ENCODE results near the gene TMEM205. TPM values are rescaled to one million over a fixed set of nuclear protein-coding genes. Genes with fewer than 3 reads are reported as not detected.
A peak's percentile ranks its signal among the peaks of the same experiment; 100 is the strongest.

The TMEM205 gene
- 100 to 1,000 TPM; 165 to 262 (median 210) TPM for total RNA-seq

DNA sequence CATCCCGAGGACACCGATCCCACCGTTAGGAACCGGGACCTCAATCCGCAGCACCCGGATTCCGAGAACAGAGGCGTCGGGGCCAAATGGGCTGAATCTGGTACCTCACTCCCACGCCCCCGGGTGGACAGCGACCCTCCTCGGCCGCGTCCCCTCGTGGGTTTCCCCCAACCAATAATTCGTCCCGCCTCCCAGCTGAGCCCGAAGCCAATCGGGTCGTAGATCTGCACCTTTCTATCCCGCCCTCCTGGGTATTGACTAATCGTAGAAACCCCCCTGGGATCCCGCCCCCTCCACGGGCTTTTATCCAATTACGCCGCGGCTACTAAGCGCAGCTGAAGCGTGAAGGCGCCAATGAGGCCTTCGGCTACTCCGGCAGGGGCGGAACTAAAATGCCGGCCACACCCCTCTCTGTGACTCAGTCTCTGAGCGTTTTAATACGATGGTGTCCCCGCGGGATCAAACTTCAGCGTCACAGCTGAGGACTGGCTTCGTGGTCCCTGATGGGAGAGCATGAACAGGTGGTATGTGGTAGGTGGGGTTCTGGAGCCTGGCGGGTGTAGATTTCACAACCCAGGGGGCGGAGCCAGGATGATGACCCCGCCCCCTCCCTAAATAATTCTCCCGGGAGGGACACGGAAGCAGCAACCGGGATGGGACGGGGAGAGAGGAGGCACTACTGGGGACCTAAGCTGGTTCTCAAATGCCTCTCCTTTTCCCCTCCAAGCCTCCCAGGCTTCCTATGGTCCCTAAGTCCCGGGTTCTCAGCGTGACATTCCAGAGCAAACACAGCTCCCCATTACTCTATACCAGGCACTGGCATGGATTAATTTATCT lies at the start of gene TMEM205, which contains the start of gene CCDC159:
Gene TMEM205 (minus strand): TSS at position 165 of the 837 bp plus-strand sequence. CDS start 649 bp downstream, outside the sequence.
Gene CCDC159 (plus strand): TSS at position 416 of the 837 bp plus-strand sequence. CDS start 88 bp downstream, at position 504.
- TF ChIP-seq POLR2A (IDR thresholded peaks at IDR 0.05) (peak; percentile 47 to 75), POLR2AphosphoS5 (IDR thresholded peaks at IDR 0.05) (peak; percentile 86)
- TF ChIP-seq, protein P1, sequence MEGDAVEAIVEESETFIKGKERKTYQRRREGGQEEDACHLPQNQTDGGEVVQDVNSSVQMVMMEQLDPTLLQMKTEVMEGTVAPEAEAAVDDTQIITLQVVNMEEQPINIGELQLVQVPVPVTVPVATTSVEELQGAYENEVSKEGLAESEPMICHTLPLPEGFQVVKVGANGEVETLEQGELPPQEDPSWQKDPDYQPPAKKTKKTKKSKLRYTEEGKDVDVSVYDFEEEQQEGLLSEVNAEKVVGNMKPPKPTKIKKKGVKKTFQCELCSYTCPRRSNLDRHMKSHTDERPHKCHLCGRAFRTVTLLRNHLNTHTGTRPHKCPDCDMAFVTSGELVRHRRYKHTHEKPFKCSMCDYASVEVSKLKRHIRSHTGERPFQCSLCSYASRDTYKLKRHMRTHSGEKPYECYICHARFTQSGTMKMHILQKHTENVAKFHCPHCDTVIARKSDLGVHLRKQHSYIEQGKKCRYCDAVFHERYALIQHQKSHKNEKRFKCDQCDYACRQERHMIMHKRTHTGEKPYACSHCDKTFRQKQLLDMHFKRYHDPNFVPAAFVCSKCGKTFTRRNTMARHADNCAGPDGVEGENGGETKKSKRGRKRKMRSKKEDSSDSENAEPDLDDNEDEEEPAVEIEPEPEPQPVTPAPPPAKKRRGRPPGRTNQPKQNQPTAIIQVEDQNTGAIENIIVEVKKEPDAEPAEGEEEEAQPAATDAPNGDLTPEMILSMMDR (IDR thresholded peaks at IDR 0.05), result no peak
- Histone ChIP-seq H3K27me3 (no peaks in the 10 kb centered on the region), H3K9me3 (peaks cover 0 to 8% (median 0%) of the 10 kb centered on the region in 3 donors), H3K4me3 (peak within 1 kb of the TSS; percentile 74), H3K27ac (peak within 1 kb of the TSS; percentile 83 to 96 (median 90)), H3K36me3 (peaks cover 0 to 32% of the 10 kb centered on the region in 2 donors), H3K4me1 (peaks cover 0 to 45% (median 21%) of the 10 kb centered on the region in 3 donors)
- whole genome bisulfite sequencing, 2 donors (ENCODE audit: low coverage in 1 of 2), result 0 to 3% methylated on average over 6 to 11 of the region's 50 CpGs
- peak; percentile 97 for ATAC-seq

DNA sequence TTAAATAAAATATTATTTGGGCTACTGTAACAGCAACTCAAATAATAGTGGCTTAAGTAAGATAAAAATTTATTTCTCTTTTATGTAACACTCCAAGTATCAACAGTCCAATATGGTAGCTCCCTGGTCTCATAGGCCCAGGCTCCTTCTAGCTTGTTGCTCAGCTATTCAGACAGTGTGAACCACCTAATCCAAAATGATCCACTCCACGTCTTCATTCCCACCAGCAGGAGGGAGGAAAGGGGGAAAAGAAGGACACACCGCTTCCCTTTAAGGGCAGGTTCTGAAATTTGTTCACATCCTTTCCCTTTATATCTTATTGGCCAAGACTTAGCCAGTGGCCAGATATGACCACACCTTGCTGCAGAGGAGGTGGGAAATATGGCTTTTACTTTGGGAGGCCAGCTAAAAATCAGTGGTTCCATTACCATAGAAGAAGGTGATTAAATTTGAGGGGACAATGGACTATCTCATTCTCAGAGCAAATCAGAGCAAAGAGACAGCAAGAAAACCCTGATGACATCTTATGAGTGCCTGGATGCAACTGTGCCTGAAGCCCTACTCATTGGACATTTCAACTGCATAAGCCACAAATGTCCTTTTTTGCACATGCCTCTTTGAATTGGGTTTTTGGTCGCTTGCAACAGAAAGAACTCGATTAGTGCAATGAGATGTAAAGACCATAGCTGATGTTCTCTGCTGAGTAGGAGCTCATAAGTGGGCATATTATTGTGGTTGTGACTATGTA lies 45.0 kb upstream of the TMEM205 start:
- Histone ChIP-seq H3K27me3 (peaks cover 10% of the 10 kb centered on the region), H3K9me3 (peaks cover 0 to 11% (median 0%) of the 10 kb centered on the region in 3 donors), H3K27ac (no peak overlapping the region), H3K4me3 (no peak overlapping the region), H3K36me3 (no peaks in the 10 kb centered on the region), H3K4me1 (no peaks in the 10 kb centered on the region)
- ATAC-seq, result no peak
- TF ChIP-seq, protein P1 (IDR thresholded peaks at IDR 0.05), result no peak
- TF ChIP-seq POLR2A (IDR thresholded peaks at IDR 0.05), result no peak
- TF ChIP-seq EP300 (IDR thresholded peaks at IDR 0.05), result no peak
- no peak for TF ChIP-seq POLR2AphosphoS5 (IDR thresholded peaks at IDR 0.05)
- 55 to 78% methylated on average over 2 to 4 of the region's 4 CpGs for WGBS, 2 donors (ENCODE audit: low coverage in 1 of 2)

DNA sequence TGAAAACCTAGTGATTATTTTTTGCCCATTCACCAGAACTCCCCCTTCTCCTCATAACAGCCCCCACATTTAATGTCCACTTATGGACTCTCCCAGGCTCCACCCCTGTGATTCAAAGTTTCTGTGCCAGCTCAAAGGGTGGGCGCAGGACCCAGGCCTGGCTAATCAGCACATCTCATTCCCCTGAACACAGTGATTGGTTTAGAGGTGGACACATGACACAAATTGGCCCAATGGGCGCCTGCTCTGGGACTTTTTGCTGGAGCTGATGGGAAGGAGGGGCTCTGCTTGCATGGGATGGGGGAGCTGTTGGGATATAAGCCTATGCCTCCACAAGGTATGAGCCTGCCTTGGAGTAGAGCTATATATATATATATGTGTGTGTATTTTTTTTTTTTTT lies 44.3 kb upstream of the TMEM205 start:
- no CpG with 5 or more reads among the region's 2 CpGs for WGBS, 2 donors (ENCODE audit: low coverage in 1 of 2)
- no peak for ATAC-seq
- no peaks in the 10 kb centered on the region for H3K4me1 ChIP-seq
- peaks cover 0 to 11% (median 0%) of the 10 kb centered on the region in 3 donors for H3K9me3 ChIP-seq
- H3K4me3 ChIP-seq, result no peak overlapping the region
- H3K27ac ChIP-seq, result no peak overlapping the region
- peaks cover 10% of the 10 kb centered on the region for H3K27me3 ChIP-seq
- H3K36me3 ChIP-seq, result no peaks in the 10 kb centered on the region
- TF ChIP-seq EP300 (IDR thresholded peaks at IDR 0.05) (no peak), POLR2AphosphoS5 (IDR thresholded peaks at IDR 0.05) (no peak)
- TF ChIP-seq, protein P1 (IDR thresholded peaks at IDR 0.05), result no peak

DNA sequence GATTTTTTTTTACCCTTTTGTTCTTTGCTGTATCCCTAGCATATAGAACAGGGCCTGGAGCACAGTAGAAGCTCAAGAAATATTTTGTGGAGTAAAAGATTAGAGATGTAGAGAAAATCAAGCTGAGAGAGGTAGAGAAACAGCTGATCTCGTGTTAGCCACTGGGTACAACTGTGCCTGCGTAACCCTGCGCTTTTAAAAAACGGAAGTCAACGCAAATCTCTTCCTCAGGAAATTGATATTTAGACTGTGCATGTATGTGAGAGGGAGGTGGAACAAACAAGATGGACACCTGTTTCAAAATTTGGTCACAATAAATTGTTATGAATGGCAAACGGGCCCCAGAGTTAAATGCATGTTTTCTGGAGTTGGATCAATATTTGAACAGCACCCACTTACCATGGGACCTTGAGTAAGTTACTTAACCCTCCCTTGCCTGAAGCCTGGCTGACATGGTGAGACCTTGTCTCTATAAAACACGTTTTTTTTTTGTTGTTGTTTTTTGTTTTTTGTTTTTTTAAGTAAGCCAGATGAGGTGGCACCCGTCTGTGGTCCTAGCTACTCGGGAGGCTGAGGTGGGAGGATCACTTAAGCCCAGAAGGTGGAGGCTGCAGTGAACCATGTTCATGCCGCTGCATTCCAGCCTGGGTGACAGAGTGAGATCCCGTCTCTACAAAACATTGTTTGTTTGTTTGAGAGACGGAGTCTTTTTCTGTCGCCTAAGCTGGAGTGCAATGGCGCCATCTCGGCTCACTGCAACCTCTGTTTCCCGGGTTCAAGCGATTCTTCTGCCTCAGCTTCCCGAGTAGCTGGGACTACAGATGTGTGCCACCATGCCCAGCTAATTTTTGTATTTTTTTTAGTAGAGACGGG lies 41.3 kb upstream of the TMEM205 start:
- H3K27me3 ChIP-seq, result peaks cover 20% of the 10 kb centered on the region
- TF ChIP-seq POLR2A (IDR thresholded peaks at IDR 0.05) (no peak), EP300 (IDR thresholded peaks at IDR 0.05) (no peak), POLR2AphosphoS5 (IDR thresholded peaks at IDR 0.05) (no peak)
- TF ChIP-seq, protein P1 (IDR thresholded peaks at IDR 0.05), result no peak
- ATAC-seq, result no peak
- H3K4me1 ChIP-seq, result peaks cover 0 to 23% (median 16%) of the 10 kb centered on the region in 3 donors
- WGBS, 2 donors (ENCODE audit: low coverage in 1 of 2), result 54 to 73% methylated on average over 7 to 19 of the region's 19 CpGs
- H3K36me3 ChIP-seq, result no peaks in the 10 kb centered on the region
- peaks cover 0 to 11% (median 0%) of the 10 kb centered on the region in 3 donors for H3K9me3 ChIP-seq
- H3K27ac ChIP-seq, result no peak overlapping the region
- H3K4me3 ChIP-seq, result no peak overlapping the region

All from gastroesophageal sphincter (tissue), 4 donors.